Measurements from ENCODE around the gene PEDS1. TPM values are rescaled to one million over a fixed set of nuclear protein-coding genes. Genes with fewer than 3 reads are reported as not detected.

The PEDS1 gene
- total and polyA plus RNA-seq, 2 of the 4 experiments (the other 2 are of a cell fraction): 24.0 to 59.9 TPM

DNA sequence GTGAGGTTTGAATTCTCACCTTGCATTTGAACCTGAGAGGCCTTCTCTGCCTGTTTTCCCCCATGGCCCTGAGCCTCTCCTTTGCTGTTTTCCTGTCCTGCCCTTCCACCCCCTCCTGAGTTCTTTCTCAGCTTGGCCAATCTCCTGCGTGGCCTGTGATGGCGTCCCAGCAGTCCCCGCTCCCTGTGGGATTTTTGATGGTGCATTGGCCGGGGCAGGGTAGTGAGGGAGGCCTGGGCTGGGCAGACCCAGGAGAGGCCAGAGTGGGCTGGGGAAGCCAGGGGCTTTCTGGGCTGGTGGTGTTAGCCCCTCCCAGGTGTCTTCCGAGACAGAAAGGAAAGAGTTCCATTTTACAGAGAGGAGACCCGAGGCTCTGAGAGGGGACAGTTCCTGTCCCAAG is 43.4 kb upstream of the PEDS1 start:
- intact Hi-C loops (cut with micrococcal nuclease) (no loop called here), dilution Hi-C loops (cut with HindIII; ENCODE audit: low sequenced_read_pairs, unreplicated experiment) (no loop called here), in situ Hi-C loops (cut with MboI; ENCODE audit: low sequenced_read_pairs) (no loop called here)
- no peak for TF ChIP-seq CEBPB (IDR thresholded peaks at IDR 0.05; ENCODE audit: low read depth, low read length)
- TF ChIP-seq, protein P1, sequence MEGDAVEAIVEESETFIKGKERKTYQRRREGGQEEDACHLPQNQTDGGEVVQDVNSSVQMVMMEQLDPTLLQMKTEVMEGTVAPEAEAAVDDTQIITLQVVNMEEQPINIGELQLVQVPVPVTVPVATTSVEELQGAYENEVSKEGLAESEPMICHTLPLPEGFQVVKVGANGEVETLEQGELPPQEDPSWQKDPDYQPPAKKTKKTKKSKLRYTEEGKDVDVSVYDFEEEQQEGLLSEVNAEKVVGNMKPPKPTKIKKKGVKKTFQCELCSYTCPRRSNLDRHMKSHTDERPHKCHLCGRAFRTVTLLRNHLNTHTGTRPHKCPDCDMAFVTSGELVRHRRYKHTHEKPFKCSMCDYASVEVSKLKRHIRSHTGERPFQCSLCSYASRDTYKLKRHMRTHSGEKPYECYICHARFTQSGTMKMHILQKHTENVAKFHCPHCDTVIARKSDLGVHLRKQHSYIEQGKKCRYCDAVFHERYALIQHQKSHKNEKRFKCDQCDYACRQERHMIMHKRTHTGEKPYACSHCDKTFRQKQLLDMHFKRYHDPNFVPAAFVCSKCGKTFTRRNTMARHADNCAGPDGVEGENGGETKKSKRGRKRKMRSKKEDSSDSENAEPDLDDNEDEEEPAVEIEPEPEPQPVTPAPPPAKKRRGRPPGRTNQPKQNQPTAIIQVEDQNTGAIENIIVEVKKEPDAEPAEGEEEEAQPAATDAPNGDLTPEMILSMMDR (conservative IDR thresholded peaks at IDR 0.05; ENCODE audit: low read depth, low read length): no peak
- TF ChIP-seq RCOR1 (IDR thresholded peaks at IDR 0.05; ENCODE audit: insufficient replicate concordance, low read length): no peak
- no peak for TF ChIP-seq RAD21 (IDR thresholded peaks at IDR 0.05; ENCODE audit: low read length)
- no peak for TF ChIP-seq RFX5 (IDR thresholded peaks at IDR 0.05; ENCODE audit: low read depth, low read length)
- TF ChIP-seq MXI1 (IDR thresholded peaks at IDR 0.05; ENCODE audit: borderline replicate concordance, low read depth, low read length): no peak
- TF ChIP-seq MAFK (IDR thresholded peaks at IDR 0.05; ENCODE audit: low read depth, low read length): no peak
- TF ChIP-seq FOS (IDR thresholded peaks at IDR 0.05; ENCODE audit: low read depth, low read length): no peak
- no peak for TF ChIP-seq POLR2A (IDR thresholded peaks at IDR 0.05; ENCODE audit: low read depth, low read length)
- TF ChIP-seq MAZ (IDR thresholded peaks at IDR 0.05; ENCODE audit: borderline replicate concordance, low read depth, low read length): no peak
- TF ChIP-seq, protein P2, sequence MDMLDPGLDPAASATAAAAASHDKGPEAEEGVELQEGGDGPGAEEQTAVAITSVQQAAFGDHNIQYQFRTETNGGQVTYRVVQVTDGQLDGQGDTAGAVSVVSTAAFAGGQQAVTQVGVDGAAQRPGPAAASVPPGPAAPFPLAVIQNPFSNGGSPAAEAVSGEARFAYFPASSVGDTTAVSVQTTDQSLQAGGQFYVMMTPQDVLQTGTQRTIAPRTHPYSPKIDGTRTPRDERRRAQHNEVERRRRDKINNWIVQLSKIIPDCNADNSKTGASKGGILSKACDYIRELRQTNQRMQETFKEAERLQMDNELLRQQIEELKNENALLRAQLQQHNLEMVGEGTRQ (IDR thresholded peaks at IDR 0.05; ENCODE audit: low read depth, low read length): no peak
- TF ChIP-seq NFE2L2 (IDR thresholded peaks at IDR 0.05; ENCODE audit: low read depth, low read length): no peak
- no peak for TF ChIP-seq SMC3 (IDR thresholded peaks at IDR 0.05; ENCODE audit: low read depth, low read length)
- TF ChIP-seq, protein P3, sequence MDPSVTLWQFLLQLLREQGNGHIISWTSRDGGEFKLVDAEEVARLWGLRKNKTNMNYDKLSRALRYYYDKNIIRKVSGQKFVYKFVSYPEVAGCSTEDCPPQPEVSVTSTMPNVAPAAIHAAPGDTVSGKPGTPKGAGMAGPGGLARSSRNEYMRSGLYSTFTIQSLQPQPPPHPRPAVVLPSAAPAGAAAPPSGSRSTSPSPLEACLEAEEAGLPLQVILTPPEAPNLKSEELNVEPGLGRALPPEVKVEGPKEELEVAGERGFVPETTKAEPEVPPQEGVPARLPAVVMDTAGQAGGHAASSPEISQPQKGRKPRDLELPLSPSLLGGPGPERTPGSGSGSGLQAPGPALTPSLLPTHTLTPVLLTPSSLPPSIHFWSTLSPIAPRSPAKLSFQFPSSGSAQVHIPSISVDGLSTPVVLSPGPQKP (IDR thresholded peaks at IDR 0.05; ENCODE audit: borderline replicate concordance, low read depth, low read length): no peak
- no peak for TF ChIP-seq CHD1 (IDR thresholded peaks at IDR 0.05; ENCODE audit: low read depth, low read length)
- Histone ChIP-seq H2AFZ (replicated peaks; ENCODE audit: low read length, poor library complexity) (no peak overlapping the region), H2AK5ac (ENCODE audit: low read depth, low read length) (peak overlapping the region; percentile 3; the same call in 1 of the 2 replicates), H4K20me1 (ENCODE audit: insufficient read depth, low read length) (peaks cover 49% of the 10 kb centered on the region), H2BK15ac (ENCODE audit: low read depth, low read length) (no peak overlapping the region), H3K23ac (ENCODE audit: low read depth, low read length) (no peak overlapping the region), H4K91ac (ENCODE audit: insufficient read depth, low read depth, low read length) (no peak overlapping the region), H3K4me2 (ENCODE audit: low read depth, low read length) (no peak overlapping the region), H2BK5ac (ENCODE audit: low read depth, low read length, poor library complexity, severe bottlenecking) (no peak overlapping the region), H3K27me3 (ENCODE audit: control insufficient read depth, insufficient read depth, low read length) (no peaks in the 10 kb centered on the region), H3K4me3 (ENCODE audit: insufficient read depth, low read depth, low read length) (no peak overlapping the region), H2BK20ac (ENCODE audit: low read depth, low read length) (no peak overlapping the region), H3K36me3 (ENCODE audit: control insufficient read depth, insufficient read depth, low read length) (peaks cover 31% of the 10 kb centered on the region), H4K5ac (ENCODE audit: low read depth, low read length) (no peak overlapping the region), H3K14ac (replicated peaks; ENCODE audit: low read depth, low read length) (no peak overlapping the region), H3K9me3 (ENCODE audit: control insufficient read depth, insufficient read depth, low read length) (peaks cover 3% of the 10 kb centered on the region; the same call in 1 of the 2 replicates), H3K4me1 (ENCODE audit: control insufficient read depth, insufficient read depth, low read length) (peaks cover 11% of the 10 kb centered on the region), H3K56ac (ENCODE audit: extremely low read depth, insufficient read depth, low read length) (no peak overlapping the region), H2BK120ac (ENCODE audit: low read depth, low read length) (no peak overlapping the region), H3K4ac (ENCODE audit: low read depth, low read length) (no peak overlapping the region; the same call in 1 of the 2 replicates), H3K9me1 (ENCODE audit: insufficient read depth, low read length) (peaks cover 10% of the 10 kb centered on the region), H4K8ac (ENCODE audit: low read depth in 2 of 2, low read length in 2 of 2) (no peak overlapping the region), H3K27ac (ENCODE audit: insufficient read depth, low read length) (no peak overlapping the region), H2AK9ac (replicated peaks; ENCODE audit: low read depth, low read length, poor library complexity) (no peak overlapping the region), H3K18ac (ENCODE audit: low read depth, low read length) (no peak overlapping the region), H3K79me1 (ENCODE audit: low read depth in 1 of 2, low read length in 2 of 2) (peaks cover 8 to 50% of the 10 kb centered on the region in 2 experiments), H3K9ac (ENCODE audit: low read depth, low read length) (no peak overlapping the region)
- BruUV-seq (replicated peaks): no TSS peak
- ChIA-PET POLR2A (ENCODE audit: unreplicated experiment) (no interaction called here), CTCF (no interaction called here)
- ATAC-seq (ENCODE audit: low read depth) (no peak), DNase-seq (no peak)
- no CpG with 5 or more reads among the region's 6 CpGs for WGBS, 2 experiments (ENCODE audit: extremely low coverage in 2 of 2, insufficient read length in 1 of 2)

Data from IMR-90 (cell line).